Measurements from ENCODE around the gene IL17RB.

DNA sequence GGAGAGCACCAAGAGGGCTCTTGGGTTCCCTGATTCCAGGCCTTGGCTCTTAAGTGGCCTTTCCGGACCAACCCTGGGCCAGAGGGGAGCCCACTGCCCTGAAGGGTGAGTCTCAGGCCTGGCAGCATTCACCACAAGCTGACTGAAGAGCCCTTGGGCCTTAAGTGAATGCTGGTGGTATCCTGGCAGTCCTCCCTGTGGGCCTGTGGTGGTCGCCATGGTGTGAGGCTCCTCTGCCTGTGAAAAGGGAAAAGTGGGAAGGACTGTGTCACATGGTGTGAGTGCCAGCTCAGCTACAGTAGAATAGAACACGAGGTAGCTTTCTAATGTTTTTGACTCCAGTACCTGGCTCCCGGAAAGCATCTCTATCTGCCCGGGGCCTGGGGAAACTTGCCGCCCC is 15.4 kb upstream of the IL17RB start:
- no peak for TF ChIP-seq POLR2A (IDR thresholded peaks at IDR 0.05; ENCODE audit: low read length)
- TF ChIP-seq GATA1 (IDR thresholded peaks at IDR 0.05; ENCODE audit: low read depth, low read length) = no peak
